Right lobe of liver (tissue), 6 donors: ENCODE results near the gene C9. TPM values are rescaled to one million over a fixed set of nuclear protein-coding genes. Genes with fewer than 3 reads are reported as not detected.

Experiments
- ATAC-seq, 4 donors: fragments of 200-7000 bp; cut with Tn5 transposase; one replicate each; pipeline ENCODE4 v1.9.1; 2020; ENCODE audit warnings: mild to moderate bottlenecking in 4 of 4, moderate library complexity in 4 of 4
- DNase-seq, 3 donors: peaks; one replicate each; pipeline ENCODE4 v3.0.0-alpha.2; 2020
- H3K27ac ChIP-seq, 3 donors: fragments of 200-600 bp; one replicate each; pipeline ENCODE4 v1.8.0; 2022
- H3K27me3 ChIP-seq, 2 donors: fragments of 200-600 bp; one replicate each; pipeline ENCODE4 v1.8.0; 2022
- H3K36me3 ChIP-seq, 4 donors: fragments of 200-600 bp; sonication (generic) in 1 of 4; one replicate each; pipeline versions ENCODE4 v1.5.1 to v1.8.0; 2017 to 2022; ENCODE audit warnings: control low read depth in 1 of 4
- H3K4me1 ChIP-seq, 4 donors: fragments of 200-600 bp; sonication (generic) in 1 of 4; one replicate each; pipeline versions ENCODE4 v1.5.1 to v1.8.0; 2017 to 2022; ENCODE audit warnings: control low read depth in 1 of 4
- H3K4me3 ChIP-seq, 3 donors: fragments of 200-600 bp; one replicate each; pipeline ENCODE4 v1.8.0; 2022
- H3K9me3 ChIP-seq, 4 donors: fragments of 200-600 bp; sonication (generic) in 1 of 4; one replicate each; pipeline versions ENCODE4 v1.5.1 to v1.8.0; 2017 to 2022; ENCODE audit warnings: control low read depth in 1 of 4
- CTCF ChIP-seq, 4 donors: fragments of 200-600 bp in 3 of 4; fragments of 450-650 bp in 1 of 4; IDR thresholded peaks; one replicate each; pipeline versions ENCODE4 v1.5.1 to v1.8.0; 2016 to 2022; ENCODE audit warnings: antibody characterized with exemption in 4 of 4, mild to moderate bottlenecking in 2 of 4
- POLR2A ChIP-seq: fragments of 450-650 bp; IDR thresholded peaks from one replicate; pipeline ENCODE4 v1.6.1; 2017; ENCODE audit warnings: antibody characterized with exemption, mild to moderate bottlenecking
- WGBS: methylation state at CpG from one replicate; pipeline ENCODE4 v1.1.6; 2018; ENCODE audit warnings: low coverage, low lambda C conversion rate; ENCODE audit not compliant: insufficient coverage; ENCODE audit errors: missing lambda C conversion rate; 5-methylcytosine and 5-hydroxymethylcytosine counted together
- intact Hi-C, 2 donors: fragments of 100-400 bp; cut with DNase I; formaldehyde crosslinking; loops; one replicate each; pipeline versions ENCODE4 v1.11.2 to v1.14.1; 2022
- total RNA-seq, 6 experiments: library from RNA; depleted of rRNA in 2 of 6; stranded (reverse); fragments of >200 nt in 2 of 6; fragmentation: NEBNext Ultra II Directional in 3 of 6; extraction: Animal tissue kit (Norgen Biotek cat#: 25700) in 3 of 6; gene quantifications; one replicate each; pipeline versions ENCODE4 v1.1.0 to v1.2.4, GENCODE V29; 2016 to 2023
- donor health status: DM: no; HTN: yes; CAD: no.
- donor health status: DM: no; HTN: no; CAD: no.
- donor health status: DM: no; HTN: no; CAD: no.
- donor health status: DM: no; HTN: yes; CAD: no.
- donor health status: DM: no; HTN: yes; CAD: no.

C9 gene
- total RNA-seq, 6 experiments from 2014 or later = 926 to 1,698 (median 1,449) TPM

GRCh38 chr5:39262981-39263380 lies 101.3 kb downstream of the C9 start:
- 35% methylated on average over 2 of the region's 2 CpGs for WGBS
- peak in 2 of 4 donors; percentile 34 to 36 for ATAC-seq
- intact Hi-C loops = no loop called here

DNA sequence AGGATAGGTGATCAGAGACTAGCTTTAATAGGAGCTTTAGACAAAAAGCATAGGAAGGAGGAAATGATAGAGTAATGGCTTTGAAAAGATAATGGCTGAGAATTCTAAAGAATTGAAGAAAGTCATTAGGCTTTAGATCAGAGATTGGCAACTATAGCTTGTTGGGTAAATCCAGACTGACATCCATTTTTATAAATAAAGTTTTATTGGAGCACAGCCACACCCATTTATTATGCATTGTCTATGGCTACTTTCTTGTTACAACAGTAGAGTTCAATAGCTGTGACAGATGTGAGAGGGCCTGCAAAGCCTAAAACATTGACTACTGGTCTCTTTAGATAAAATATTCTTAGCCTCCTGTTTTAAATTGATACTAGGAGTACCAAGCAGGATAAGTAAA lies 104.2 kb downstream of the C9 start:
- Histone ChIP-seq H3K4me3 (no peak overlapping the region), H3K4me1 (peaks cover 0 to 9% (median 7%) of the 10 kb centered on the region in 4 donors), H3K27ac (no peak overlapping the region), H3K27me3 (no peaks in the 10 kb centered on the region), H3K36me3 (no peaks in the 10 kb centered on the region), H3K9me3 (no peaks in the 10 kb centered on the region)
- ATAC-seq (no peak), DNase-seq (no peak)
- no peak for TF ChIP-seq POLR2A
- TF ChIP-seq CTCF (IDR thresholded peaks at IDR 0.05) = no peak
- intact Hi-C loops = no loop called here

More at GRCh38 chr5:39262981-39263380, 101.3 kb downstream of the C9 start:
- H3K36me3 ChIP-seq = no peaks in the 10 kb centered on the region
- H3K27me3 ChIP-seq = no peaks in the 10 kb centered on the region
- H3K27ac ChIP-seq = no peak overlapping the region
- H3K4me3 ChIP-seq = no peak overlapping the region
- peaks cover 0 to 6% (median 0%) of the 10 kb centered on the region in 4 donors for H3K4me1 ChIP-seq
- no peak for TF ChIP-seq CTCF (IDR thresholded peaks at IDR 0.05)
- TF ChIP-seq POLR2A = no peak
- no peaks in the 10 kb centered on the region for H3K9me3 ChIP-seq
- DNase-seq = no peak

DNA sequence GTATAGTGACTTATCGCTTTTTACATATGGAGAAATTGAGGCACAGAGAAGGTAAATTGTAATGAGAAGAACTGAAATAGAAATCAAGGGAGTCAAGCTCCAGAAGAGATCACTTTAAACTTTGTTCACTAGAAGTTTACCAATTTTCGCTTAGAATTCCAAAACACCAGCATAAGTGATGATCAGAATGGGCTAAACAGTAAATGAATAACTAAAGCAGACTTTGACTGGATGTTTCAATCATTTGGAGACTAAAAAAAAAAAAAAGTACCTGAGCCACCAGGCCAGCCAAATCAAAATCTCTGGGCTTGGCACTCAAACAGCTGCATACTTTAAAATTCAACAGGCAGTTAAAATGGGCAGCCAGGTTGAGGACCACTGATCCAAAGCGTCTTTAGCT lies 106.7 kb downstream of the C9 start:
- Histone ChIP-seq H3K9me3 (no peaks in the 10 kb centered on the region), H3K36me3 (no peaks in the 10 kb centered on the region), H3K27ac (peak overlapping the region in 1 of 3 donors; percentile 46), H3K4me1 (peaks cover 0 to 9% (median 7%) of the 10 kb centered on the region in 4 donors), H3K4me3 (no peak overlapping the region), H3K27me3 (no peaks in the 10 kb centered on the region)
- WGBS = 36% methylated on average over 3 of the region's 3 CpGs
- DNase-seq = no peak
- intact Hi-C loops = no loop called here
- ATAC-seq = peak; percentile 73 to 91 (median 84)
- TF ChIP-seq POLR2A = no peak
- no peak for TF ChIP-seq CTCF (IDR thresholded peaks at IDR 0.05)

DNA sequence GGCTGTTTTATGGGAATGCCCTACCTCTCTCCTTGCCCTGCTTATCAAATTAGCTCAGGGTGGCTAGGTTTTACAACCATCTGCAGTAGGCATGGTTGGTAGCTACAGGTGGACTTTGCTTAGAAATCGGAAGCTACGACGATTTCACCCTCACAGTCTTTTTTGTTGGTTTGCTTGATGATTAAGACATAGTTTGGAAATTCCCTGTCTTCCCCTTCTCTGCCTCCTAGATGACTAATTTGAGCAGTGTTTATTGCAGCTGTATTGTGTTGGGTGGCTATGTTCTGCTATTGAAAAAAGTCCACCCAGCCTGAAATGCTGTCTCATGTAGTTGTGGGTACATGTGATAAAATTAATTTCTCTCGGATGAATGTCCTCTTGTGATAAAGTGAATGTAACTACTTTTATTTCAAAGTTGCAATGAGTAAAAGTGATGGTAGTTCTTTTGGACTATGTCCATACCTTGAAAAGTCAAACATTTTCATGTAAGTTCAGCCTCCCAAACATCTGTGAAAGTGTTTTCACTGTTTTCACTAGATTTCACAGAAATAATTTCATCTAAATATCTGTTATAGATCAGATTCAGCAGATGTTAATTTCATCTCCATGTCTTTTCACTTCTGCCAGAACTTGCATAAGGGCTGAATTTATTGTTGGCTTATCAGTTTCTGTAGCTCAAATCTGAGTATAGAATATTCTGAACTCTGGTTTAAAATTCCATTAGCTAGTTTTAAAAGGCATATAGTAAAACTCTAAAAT lies 107.6 kb downstream of the C9 start:
- Histone ChIP-seq H3K9me3 (no peaks in the 10 kb centered on the region), H3K36me3 (no peaks in the 10 kb centered on the region), H3K27me3 (no peaks in the 10 kb centered on the region), H3K4me1 (peaks cover 0 to 9% (median 7%) of the 10 kb centered on the region in 4 donors), H3K4me3 (no peak overlapping the region), H3K27ac (peak overlapping the region in 2 of 3 donors; percentile 20 to 46)
- intact Hi-C loops = no loop called here
- peak; percentile 48 to 88 (median 54) for ATAC-seq
- TF ChIP-seq CTCF (IDR thresholded peaks at IDR 0.05) (no peak), POLR2A (no peak)
- DNase-seq = no peak
- 14% methylated on average over 4 of the region's 4 CpGs for WGBS
